NCI-H1694 treated with DMSO at 0.1 percent for 48 hours (cell line): ENCODE results near the gene NTSR1.

ENCODE experiments used
- DNase-seq: peaks from one replicate; lab custom pipeline; 2025; lab: John Stamatoyannopoulos, UW

NTSR1 gene

DNA sequence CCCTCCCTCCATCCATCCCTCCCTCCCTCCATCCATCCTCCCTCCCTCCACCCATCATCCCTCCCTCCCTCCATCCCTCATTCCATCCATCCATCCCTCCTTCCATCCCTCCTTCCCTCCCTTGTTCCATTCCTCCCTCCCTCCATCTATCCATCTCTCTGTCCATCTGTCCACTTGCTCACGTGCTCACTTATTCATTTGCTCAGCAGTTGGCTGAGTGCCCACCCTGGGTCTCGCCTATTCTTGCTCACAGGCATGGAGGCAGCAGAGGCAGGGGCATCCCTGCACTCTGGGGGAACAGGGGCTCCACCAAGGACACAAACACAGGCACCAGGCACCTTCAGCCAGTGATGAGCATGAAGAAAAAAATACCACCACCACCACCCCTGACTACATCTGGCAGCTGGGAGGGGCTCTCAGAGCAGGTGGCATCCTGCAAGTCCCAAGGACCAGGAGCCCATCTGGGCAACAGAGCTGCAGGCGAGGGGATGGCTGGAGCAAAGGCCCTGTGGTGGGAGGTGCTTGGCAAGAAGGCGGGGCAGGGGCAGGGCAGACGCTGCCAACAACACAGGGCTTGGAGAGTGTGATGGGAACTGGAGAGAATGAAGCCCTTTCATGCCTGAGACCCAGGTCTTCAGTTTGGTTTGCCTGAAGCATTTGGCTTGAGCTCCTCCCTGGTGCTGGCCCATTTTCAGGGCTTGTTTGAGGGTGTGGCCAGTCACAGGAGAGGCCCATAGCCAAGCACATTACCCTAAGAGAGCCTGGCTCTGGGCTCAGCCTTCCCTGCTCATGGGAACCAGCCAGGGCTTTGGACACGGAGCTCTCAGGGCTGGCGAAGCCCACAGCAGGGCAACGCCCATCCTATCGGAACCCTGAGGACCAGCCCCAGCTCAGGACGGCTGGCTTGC is 47.4 kb downstream of the NTSR1 start:
- DNase-seq, result peak; percentile 16

DNA sequence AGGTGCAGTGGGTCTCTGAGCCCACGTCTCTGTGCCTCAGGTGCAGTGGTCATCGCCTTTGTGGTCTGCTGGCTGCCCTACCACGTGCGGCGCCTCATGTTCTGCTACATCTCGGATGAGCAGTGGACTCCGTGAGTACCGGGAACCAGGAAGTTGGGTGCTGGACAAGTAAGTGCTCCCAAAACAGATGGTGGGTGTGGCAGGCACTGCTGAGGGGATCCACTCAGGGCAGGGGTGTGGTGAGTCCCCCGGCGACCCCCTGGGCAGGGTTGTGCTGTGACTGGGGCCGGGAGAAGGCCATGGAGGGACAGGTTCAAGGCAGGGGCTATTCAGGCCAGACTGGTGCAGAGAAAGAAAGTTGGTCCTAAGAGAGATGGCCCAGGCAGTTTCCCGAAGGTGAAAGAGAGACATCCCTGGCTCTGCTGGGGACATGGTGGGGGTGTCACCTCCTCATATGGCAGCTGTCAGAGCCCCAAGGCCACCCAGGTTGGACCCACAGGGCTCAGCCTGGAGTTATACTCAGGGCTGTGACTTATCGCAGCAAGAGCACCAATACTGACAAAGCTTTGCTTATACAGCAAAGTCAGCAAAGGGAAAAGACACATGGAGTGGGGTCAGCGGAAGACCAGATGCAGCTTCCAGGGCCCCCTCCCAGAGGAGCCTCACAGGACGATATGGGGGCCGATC is 49.7 kb downstream of the NTSR1 start:
- DNase-seq, result no peak

DNA sequence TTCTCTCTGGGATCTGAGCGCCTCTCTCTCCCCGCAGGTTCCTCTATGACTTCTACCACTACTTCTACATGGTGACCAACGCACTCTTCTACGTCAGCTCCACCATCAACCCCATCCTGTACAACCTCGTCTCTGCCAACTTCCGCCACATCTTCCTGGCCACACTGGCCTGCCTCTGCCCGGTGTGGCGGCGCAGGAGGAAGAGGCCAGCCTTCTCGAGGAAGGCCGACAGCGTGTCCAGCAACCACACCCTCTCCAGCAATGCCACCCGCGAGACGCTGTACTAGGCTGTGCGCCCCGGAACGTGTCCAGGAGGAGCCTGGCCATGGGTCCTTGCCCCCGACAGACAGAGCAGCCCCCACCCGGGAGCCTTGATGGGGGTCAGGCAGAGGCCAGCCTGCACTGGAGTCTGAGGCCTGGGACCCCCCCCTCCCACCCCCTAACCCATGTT is 51.4 kb downstream of the NTSR1 start:
- no peak for DNase-seq

DNA sequence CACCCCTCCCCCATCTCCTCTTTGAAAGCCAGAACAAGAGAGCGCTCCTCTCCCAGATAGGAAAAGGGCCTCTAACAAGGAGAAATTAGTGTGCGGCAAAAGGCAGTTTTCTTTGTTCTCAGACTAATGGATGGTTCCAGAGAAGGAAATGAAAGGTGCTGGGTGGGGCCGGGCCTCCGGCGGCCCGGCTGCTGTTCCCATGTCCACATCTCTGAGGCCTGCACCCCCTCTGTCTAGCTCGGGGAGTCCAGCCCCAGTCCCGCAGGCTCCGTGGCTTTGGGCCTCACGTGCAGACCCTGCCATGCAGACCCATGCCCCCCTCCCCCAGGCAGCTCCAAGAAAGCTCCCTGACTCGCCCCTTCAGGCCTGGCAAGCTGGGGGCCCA is 51.8 kb downstream of the NTSR1 start:
- no peak for DNase-seq

DNA sequence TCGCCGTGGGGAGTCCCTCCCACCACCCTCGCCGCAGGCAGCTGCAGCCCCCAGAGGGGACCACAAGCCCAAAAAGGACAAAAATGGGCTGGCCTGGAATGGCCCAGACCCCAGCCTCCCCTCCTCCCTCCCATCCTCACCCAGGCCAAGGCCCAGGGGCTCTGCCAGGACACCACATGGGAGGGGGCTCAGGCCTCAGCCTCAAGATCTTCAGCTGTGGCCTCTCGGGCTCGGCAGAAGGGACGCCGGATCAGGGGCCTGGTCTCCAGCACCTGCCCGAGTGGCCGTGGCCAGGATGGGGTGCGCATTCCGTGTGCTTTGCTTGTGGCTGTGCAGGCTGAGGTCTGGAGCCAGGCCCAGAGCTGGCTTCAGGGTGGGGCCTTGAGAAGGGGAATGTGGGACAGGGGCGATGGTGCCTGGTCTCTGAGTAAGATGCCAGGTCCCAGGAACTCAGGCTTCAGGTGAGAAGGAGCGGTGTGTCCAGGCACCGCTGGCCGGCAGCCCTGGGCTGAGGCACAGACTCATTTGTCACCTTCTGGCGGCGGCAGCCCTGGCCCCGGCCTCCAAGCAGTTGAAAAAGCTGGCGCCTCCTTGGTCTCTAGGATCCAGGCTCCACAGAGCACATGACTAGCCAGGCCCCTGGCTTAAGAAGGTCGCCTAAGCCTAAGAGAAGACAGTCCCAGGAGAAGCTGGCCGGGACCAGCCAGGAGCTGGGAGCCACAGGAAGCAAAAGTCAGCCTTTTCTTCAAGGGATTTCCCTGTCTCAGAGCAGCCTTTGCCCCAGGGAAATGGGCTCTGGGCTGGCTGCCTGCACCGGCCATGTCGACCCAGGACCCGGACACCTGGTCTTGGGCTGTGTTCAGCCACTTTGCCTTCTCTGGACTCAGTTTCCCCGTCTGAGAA is 52.5 kb downstream of the NTSR1 start:
- no peak for DNase-seq

DNA sequence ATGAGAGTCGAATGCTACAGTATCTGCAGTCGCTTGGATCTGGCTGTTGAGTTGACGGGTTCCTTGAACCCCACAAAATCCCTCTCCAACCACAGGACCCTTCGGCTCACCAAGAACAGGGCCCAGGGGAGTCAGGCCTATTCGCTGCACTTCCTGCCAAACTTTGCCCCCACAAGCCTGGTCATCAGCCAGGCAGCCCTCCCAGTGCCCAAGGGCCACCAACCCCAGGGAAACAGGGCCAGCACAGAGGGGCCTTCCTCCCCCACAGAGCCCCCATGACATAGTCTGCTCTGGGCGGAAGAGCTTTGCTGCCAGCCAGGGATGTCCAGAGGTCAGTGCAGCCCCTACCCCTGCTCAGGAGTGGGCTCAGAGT is 53.1 kb downstream of the NTSR1 start:
- no peak for DNase-seq

DNA sequence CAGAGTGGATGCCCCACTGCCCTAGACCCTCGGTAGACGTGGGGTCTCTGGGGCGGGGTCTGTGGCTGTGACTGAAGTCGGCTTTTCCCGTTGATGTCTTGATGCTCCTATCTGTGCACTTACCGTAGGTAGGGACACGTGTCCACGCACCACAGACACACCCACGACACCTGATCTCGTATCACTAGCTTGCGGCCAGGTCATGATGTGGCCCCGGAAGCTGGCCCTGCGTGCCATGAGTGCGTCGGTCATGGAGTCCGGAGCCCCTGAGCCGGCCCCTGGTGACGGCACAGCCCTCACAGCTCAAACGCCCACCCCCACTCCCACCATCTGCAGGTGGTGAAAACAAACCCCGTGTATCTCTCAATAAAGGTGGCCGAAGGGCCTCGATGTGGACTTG is 53.7 kb downstream of the NTSR1 start:
- no peak for DNase-seq

DNA sequence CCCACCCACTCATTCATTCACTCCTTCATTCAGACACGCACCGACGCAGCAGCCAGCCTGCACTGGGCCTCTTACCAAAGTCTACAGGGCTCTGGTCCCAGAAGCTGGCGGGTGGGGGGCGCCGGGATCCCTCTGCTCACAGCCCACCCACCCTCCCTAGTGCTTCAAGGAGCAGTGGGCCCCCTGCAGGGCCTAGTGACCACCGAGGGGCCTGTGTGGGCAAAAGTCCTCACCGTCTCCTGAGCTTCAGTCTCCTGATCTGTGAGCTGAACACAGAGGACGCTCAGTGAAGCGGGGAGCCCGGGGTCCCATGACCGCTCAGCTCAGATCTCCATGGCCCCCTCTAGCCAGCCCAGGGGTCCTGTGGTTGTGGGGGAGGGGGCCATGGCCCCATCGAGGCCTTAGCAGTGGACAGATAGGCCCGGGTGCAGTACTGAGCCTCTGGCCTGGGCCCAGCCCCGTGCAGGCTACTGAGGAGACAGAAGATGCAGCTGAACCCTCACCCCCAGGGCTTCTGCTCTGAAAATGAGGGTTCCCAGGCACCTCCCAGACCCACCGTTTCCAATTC is 54.2 kb downstream of the NTSR1 start:
- DNase-seq, result no peak

DNA sequence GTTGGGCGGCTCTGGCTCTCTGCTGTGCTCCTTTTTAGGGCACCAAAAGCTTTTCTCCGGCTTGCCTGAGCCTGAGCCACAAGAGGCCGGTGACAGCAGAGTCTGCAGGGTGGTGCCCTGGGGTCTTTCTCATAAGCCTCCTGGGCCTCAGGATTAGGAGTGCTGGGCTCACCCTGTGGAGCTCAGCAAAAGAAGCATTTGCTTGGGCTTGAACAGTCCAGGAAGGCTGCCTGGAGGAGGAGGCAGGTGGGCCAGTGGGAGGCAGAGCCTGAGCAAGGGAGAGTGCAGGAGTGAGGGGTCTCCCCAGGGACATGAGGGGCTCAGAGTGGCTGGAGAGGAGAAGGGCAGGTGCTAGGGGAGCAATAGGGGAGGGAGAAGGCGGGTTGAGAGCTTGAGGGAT is 54.8 kb downstream of the NTSR1 start:
- no peak for DNase-seq

DNA sequence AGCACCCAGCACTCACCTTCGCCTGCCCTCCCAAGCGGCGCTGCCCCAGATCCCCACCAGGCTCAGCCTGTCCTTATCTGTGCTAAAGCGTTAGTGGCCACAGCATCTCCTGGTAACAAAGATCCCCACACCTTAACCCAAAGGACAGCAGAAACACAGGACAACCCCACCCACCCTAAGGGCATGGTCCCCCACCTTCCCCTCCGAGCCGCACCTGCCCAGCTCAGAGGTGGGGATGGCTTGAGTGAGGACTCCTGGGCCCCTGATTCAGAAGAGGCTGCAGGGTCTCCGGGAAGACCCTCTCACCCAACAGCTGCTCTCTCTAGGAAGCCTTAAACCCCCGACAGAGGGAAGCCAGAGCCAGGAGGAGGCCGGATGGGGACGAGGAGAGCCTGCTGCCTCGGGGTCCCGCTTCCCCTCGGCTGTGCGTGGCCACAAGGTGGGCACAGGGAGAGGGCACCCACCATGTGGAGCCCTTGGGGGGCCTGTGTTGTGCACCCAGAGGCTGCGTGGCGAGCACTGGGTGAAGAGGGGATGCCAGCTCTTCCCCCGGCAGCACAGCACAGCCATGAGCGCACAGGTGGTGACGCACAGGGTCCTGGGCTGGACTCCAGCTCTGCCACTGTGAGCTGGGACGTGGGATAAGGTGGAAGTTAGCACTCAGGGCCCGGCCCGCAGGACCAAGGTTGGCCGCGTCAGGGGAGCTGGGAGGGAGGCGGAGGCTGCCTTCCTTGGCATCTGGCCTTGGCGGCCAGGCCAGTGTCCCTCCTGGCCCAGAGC is 55.7 kb downstream of the NTSR1 start:
- no peak for DNase-seq

DNA sequence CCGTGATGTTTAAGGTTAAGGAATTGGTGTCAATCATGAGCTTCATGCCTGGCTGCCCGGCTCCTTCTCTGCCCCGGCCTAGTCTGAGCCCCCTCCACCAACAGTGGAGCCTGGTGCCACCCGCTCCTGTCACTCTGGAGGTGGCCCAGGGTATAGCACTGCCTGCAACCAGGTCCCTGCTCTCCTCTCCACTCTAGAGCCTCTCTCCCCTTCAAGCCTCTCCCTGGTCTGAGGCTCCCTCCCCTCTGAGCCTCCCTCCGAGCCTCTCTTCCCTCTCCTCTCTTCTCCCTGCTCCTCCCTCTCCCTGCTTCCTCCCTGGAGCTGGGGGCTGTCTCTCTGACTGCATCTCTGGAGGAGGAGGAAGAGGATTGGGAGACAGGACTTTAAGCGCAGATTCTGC is 56.4 kb downstream of the NTSR1 start:
- DNase-seq, result no peak

DNA sequence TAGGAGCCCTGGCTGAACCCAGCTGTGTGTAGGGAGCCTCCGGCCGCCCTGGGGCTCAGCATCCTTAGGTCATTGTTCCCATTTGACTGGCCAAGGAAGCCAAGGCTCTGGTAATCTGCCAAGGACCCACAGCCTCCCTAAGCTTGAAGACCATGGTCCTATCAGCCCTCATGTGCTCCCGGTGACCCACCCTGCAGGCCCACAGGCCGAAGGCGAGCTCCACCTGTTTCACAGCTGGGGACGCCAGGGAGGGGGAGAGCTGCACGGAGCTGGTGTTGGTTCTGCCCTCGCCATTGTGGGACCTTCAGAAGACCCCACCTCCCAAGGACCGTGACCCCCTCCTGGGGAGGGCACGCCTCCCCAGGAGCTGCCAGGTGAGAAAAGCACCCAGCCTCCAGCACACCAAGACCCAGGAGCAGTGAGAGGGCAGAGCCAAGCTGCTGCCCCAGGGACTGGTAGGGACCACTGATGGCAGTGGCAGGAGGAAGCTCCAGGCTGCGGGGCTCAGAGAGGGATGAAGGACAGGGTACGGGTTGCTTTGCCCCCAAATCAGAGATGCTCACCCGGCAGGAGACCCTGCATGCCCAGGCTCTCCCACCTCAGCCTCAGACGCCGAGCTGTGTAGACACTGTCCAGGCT is 56.9 kb downstream of the NTSR1 start:
- no peak for DNase-seq

DNA sequence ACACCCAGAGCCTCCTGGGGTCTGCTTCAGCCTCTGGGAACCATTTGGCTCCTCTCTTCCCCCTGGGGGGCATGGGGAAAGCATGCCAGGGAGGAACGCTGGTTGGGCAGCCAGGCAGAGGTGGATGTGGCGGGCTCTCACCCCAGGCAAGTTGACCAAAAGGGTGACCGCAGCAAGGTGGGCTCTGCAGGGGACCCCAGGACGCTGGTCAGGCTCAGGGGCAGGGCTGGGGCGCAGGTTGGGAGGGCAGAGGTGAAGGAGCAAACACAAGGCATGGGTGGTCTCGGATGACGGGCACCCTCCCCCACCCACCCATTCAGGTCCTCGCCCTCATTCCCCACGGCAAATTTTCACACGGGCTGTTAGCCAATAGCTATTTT is 57.4 kb downstream of the NTSR1 start:
- no peak for DNase-seq

DNA sequence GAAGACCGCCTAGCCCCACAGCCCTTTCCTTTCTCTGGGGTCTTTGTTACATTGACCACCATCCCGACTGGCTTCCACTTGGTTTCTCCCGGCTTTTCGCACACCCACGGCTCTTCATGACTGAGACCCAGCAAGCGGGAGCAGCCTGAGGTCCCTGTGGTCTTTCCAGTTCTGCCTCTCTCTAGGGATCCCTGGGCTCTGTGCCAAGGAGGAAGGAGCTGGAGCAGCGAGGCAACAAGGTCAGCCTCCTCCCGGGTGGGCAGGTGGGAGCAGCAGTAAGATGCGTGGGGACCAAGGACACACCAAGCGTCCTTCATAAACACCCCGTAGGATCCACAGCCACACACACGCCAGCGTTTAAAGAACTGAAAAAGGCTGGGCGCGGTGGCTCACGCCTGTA is 58.1 kb downstream of the NTSR1 start:
- no peak for DNase-seq

DNA sequence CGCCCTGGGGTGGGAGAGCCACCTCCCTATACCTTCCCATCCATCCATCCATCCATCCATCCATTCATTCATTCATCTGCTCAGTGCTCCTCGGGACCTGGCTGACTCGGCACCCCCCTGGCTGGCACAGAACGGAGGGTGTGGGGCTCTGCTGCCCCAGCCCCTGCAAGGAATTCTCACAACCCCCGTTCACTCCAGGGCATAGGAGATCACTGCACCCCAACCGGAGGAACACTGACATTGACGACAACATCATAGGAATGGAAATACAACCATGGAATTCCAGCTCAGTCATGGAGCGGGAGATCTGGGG is 59.6 kb downstream of the NTSR1 start:
- DNase-seq, result no peak

DNA sequence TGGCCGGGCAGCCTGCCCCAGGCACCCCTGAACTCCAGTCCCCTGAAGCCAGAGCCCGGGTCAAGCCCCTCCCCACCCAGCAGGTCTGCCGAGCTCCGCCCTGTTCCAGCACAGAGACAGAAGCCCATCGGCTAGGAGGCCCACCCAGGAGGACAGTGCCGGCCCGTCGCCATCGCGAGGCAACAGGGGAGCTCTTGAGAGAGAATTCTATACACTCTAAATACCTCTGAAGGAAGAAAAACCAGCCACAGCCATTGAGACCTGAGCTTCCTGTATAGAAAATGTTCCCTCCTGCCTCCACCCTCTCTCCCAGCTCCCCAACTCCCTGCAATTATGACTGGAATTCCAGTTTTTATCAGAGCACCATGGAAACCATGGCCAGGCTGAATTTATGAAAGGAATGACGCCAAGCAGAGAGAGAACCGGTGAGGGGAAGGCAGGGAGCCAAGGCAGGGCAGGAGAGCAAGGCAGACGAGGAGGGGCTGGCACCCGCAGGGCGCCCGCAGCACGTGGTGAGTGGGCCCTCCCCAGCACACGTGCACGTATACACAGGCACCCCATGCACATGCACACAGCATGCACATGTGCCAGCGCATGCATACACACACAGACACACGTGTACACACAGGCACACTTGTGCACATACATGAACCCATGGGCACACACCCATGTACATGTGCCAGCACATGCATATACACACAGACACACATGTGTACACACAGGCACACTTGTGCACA is 60.1 kb downstream of the NTSR1 start:
- DNase-seq, result no peak

DNA sequence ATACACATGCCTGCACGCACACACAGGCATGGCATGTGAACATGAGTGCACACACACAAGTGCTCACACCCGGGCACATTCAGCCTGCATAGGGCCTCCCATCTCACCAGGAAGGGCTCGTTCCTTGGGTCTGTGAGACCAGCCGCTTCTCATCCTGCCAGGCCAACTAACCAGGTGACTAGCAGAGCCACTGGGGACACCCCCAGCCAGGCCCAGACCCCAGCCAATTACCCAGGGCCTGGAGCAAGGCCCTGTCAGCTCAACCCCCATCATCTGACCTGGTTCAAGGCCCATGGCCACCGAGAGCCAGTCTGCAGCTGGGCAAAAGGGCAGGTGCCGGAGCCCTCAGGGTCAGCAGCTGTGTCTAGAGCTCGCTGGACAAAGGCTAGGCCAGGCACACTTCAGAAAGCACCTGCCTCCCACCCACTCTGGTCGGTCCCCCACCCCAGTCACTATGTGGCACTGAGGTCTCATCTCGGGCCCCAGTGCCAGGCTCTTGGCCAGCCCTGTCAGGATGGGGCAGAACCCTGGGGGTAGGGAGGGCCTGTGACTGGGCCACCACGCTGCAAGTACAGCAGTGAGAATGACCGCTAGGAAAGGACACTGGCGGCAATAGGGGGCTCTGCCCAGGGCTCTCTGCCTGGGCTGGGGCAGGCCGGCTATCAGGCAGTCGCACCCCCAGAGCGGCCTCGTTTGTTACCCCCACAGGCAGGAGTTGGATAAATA is 60.9 kb downstream of the NTSR1 start:
- no peak for DNase-seq

DNA sequence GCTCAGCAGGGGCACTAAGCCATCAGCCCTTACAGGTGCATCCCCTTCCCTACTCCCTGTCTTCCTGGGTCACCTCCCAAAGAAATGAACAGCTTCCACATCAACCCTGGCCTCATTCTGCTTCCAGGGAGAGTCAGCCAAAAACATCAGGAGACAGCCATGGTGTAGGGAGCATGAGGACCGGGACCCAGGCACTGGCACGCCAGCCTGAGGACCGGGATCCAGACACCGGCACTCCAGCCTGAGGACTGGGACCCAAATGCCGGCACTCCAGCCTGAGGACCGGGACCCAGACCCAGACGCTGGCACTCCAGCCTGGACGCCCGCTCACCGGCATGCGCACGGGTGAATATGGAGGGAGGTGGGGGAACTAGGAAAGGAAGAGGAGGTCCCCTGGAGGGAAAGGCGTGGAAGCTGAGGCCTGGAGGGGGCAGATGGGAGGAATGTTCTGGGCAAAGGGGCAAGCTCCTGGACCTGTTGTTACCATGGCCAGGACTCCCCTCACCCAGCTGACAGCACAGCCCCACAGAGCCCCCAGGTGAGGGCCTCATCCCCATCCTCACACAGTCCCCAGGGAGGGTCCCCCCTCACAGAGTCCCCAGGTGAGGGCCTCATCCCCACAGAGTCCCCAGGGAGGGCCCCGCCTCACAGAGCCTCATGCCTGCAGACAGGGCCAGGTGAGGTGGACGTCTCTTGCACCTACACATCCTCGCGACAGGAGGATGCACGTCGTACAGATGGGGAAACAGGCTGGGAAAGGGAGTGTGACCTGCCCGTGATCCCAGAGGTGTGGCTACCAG is 61.7 kb downstream of the NTSR1 start:
- no peak for DNase-seq

DNA sequence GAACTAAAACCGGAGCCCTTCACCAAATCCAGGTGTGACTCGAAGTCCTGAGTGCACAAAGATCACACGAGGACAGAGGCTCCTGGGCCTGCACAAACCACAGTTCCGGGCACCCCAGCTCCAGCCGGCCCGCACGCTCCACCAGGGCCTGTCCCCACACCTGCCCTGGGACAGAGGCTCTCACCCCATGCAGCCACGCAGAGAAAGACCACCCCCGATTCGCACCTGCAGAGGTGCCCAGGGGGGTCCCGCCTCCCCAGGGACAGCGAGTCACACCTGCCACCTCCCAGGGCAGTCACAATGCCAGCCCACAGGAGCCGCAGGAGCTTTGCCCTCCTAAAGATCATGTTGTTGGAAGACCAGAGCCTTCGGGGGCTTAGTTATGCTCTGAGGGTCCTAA is 62.3 kb downstream of the NTSR1 start:
- DNase-seq, result no peak
